Transverse colon (tissue), 4 donors: Measurements from ENCODE around the gene ACP7. TPM values are rescaled to one million over a fixed set of nuclear protein-coding genes. Genes with fewer than 3 reads are reported as not detected.

ENCODE experiments used
- DNase-seq: peaks from one replicate; pipeline ENCODE4 v3.0.0-alpha.2; 2019
- H3K27ac ChIP-seq, 4 donors: fragments of 200-600 bp; sonication (generic); 2 replicates each; pipeline ENCODE4 v1.5.1; 2016 to 2018; ENCODE audit warnings: inconsistent platforms in 4 of 4
- H3K27me3 ChIP-seq: fragments of 200-600 bp; sonication (generic); 2 replicates; pipeline ENCODE4 v1.5.1; 2017; ENCODE audit warnings: inconsistent platforms
- H3K36me3 ChIP-seq, 4 donors: fragments of 200-600 bp; sonication (generic); 2 replicates each; pipeline ENCODE4 v1.5.1; 2017 to 2019; ENCODE audit warnings: inconsistent platforms in 4 of 4
- H3K4me1 ChIP-seq, 4 donors: fragments of 200-600 bp; sonication (generic); 2 replicates each; pipeline ENCODE4 v1.5.1; 2017 to 2020; ENCODE audit warnings: inconsistent platforms in 4 of 4
- H3K4me3 ChIP-seq, 4 donors: fragments of 200-600 bp; sonication (generic); 1 replicate in 1 of 4; 2 replicates in 3 of 4; pipeline versions ENCODE4 v1.5.1 to v1.6.1; 2017 to 2019; ENCODE audit warnings: inconsistent platforms in 4 of 4
- H3K9me3 ChIP-seq, 2 donors: fragments of 200-600 bp; sonication (generic); 2 replicates each; pipeline ENCODE4 v1.5.1; 2017 to 2019; ENCODE audit warnings: inconsistent platforms in 2 of 2
- CTCF ChIP-seq, 5 experiments: fragments of 200-600 bp in 3 of 5; fragments of 450-650 bp in 2 of 5; sonication (generic) in 3 of 5; IDR thresholded peaks; 1 replicate in 2 of 5; 2 replicates in 3 of 5; pipeline ENCODE4 v1.5.1; 2016 to 2017; ENCODE audit warnings: antibody characterized with exemption in 5 of 5, inconsistent platforms in 3 of 5, mild to moderate bottlenecking in 2 of 5, moderate library complexity in 1 of 5
- EP300 ChIP-seq: sonication (generic); formaldehyde crosslinking; IDR thresholded peaks from one replicate; pipeline ENCODE4 v1.6.1; 2017; ENCODE audit warnings: antibody characterized with exemption, low read depth
- POLR2A ChIP-seq: fragments of 450-650 bp; IDR thresholded peaks from one replicate; pipeline ENCODE4 v1.6.1; 2016; ENCODE audit warnings: antibody characterized with exemption, mild to moderate bottlenecking, moderate library complexity
- POLR2AphosphoS5 ChIP-seq, 3 donors: sonication (generic); formaldehyde crosslinking; IDR thresholded peaks; one replicate each; pipeline ENCODE4 v1.6.1; 2016; ENCODE audit warnings: antibody characterized with exemption in 3 of 3
- WGBS, 2 donors: methylation state at CpG; one replicate each; pipeline ENCODE4 v1.1.5; 2018; ENCODE audit warnings: low coverage in 1 of 2; 5-methylcytosine and 5-hydroxymethylcytosine counted together
- in situ Hi-C, 4 donors: fragments of 200-750 bp; cut with MboI; loops; one replicate each; pipeline versions ENCODE4 v1.15.0 to v1.15.1; 2017; ENCODE audit warnings: low sequenced_read_pairs in 3 of 4, low pct_ligation_motif_present in 1 of 4, low pct_unique_long_range_greater_than_20kb in 1 of 4
- intact Hi-C: fragments of 100-400 bp; cut with DNase I; formaldehyde crosslinking; loops from one replicate; pipeline ENCODE4 v1.15.1; 2023; ENCODE audit warnings: low total_unique reads
- total RNA-seq, 4 donors: library from RNA; depleted of rRNA; stranded (reverse); fragments of >200 nt; gene quantifications; one replicate each; pipeline ENCODE4 v1.1.0, GENCODE V29; 2016

ACP7 gene
- total RNA-seq, 4 donors from 2014 or later = not detected

- in situ Hi-C loops = no loop called here
- no peak for TF ChIP-seq EP300
- no peak for TF ChIP-seq POLR2A
- TF ChIP-seq CTCF (IDR thresholded peaks at IDR 0.05) = no peak
- TF ChIP-seq POLR2AphosphoS5 (IDR thresholded peaks at IDR 0.05) = no peak
- H3K4me3 ChIP-seq = no peak overlapping the region
- intact Hi-C loops = no loop called here
- no peaks in the 10 kb centered on the region for H3K36me3 ChIP-seq
- H3K9me3 ChIP-seq = no peaks in the 10 kb centered on the region
- H3K27ac ChIP-seq = no peak overlapping the region
- 78% methylated on average over 5 of the region's 5 CpGs; no CpG with 5 or more reads in 1 of the 2 donors for WGBS, 2 donors
- no peak for DNase-seq
- peaks cover 2% of the 10 kb centered on the region for H3K27me3 ChIP-seq
- H3K4me1 ChIP-seq = no peaks in the 10 kb centered on the region
Observed at GRCh38 chr19:39070888-39071287, 13.3 kb upstream of the ACP7 start.

DNA sequence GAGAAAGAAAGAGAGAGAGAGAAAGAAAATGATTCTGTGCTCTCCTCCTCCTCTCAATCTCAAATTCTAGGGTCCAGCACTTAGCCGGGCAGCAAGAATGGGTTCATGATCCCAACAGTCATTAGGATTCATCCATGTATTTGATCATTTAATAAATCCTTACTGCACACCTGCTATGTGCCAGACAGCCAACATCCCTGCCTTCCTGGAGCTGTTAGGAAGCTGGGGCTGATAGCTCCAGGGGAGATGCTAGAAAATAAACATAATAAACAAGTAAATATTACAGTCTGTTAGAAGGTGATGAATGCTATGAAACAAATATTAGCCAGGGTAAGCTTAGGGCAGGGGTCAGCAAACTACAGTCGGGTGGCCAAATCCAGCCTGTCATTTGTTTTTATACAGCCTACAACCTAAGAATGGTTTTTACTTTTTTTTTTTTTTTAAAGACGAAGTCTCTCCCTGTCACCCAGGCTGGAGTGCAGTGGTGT, 9.9 kb upstream of the ACP7 start:
- no peak for DNase-seq
- TF ChIP-seq EP300 = no peak
- TF ChIP-seq POLR2A = no peak
- TF ChIP-seq POLR2AphosphoS5 (IDR thresholded peaks at IDR 0.05) = no peak
- no peak for TF ChIP-seq CTCF (IDR thresholded peaks at IDR 0.05)
- 44 to 63% methylated on average over 3 of the region's 3 CpGs for WGBS, 2 donors

DNA sequence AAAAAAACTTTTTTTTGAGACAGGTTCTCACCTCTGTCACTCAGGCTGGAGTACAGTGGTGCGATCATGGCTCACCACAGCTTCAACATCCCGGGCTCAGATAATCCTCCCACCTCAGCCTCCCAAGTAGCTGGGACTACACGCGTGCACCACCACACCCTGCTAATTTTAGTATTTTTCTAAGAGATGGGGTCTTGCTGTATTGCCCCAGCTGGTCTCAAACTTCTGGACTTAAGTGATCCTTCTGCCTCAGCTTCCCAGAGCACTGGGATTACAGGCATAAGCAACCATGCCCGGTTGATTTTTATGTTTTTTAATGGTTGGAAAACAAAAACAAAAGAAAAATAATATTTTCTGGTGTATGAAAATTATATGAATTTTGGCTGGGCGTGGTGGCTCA, 9.2 kb upstream of the ACP7 start:
- intact Hi-C loops (no loop called here), in situ Hi-C loops (no loop called here)
- peaks cover 12% of the 10 kb centered on the region for H3K27me3 ChIP-seq
- 88% methylated on average over 6 of the region's 6 CpGs; no CpG with 5 or more reads in 1 of the 2 donors for WGBS, 2 donors
- H3K27ac ChIP-seq = no peak overlapping the region
- DNase-seq = no peak
- no peaks in the 10 kb centered on the region for H3K36me3 ChIP-seq
- H3K4me1 ChIP-seq = no peaks in the 10 kb centered on the region
- no peak overlapping the region for H3K4me3 ChIP-seq
- H3K9me3 ChIP-seq = no peaks in the 10 kb centered on the region
- no peak for TF ChIP-seq CTCF (IDR thresholded peaks at IDR 0.05)
- TF ChIP-seq EP300 = no peak
- no peak for TF ChIP-seq POLR2A
- TF ChIP-seq POLR2AphosphoS5 (IDR thresholded peaks at IDR 0.05) = no peak

More for the DNA sequence above, 9.9 kb upstream of the ACP7 start:
- in situ Hi-C loops = no loop called here
- Histone ChIP-seq H3K36me3 (no peaks in the 10 kb centered on the region), H3K27ac (no peak overlapping the region), H3K27me3 (peaks cover 5% of the 10 kb centered on the region), H3K4me1 (no peaks in the 10 kb centered on the region), H3K4me3 (no peak overlapping the region), H3K9me3 (no peaks in the 10 kb centered on the region)
- intact Hi-C loops = no loop called here

DNA sequence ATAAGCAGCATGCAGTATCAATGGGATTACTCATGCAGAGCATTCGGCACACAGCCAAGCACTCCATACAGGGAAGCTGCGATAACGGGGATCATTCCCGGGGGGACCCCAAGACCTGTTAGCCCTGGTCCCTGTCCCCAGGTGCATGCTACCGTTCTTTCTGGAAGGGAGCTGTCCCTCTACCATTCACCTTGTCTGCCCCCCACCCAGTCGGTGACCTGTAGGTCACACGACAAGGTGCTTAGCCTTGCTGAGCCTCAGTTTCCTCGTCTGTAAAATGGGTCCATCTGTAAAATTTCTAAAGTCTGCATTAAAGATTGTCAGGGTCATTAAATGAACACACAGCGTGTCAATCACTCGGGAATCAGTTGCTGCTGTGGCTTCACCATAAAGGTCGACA, 6.8 kb upstream of the ACP7 start:
- intact Hi-C loops (no loop called here), in situ Hi-C loops (no loop called here)
- H3K9me3 ChIP-seq = no peaks in the 10 kb centered on the region
- 84% methylated on average over 11 of the region's 11 CpGs; no CpG with 5 or more reads in 1 of the 2 donors for WGBS, 2 donors
- no peak overlapping the region for H3K4me3 ChIP-seq
- H3K4me1 ChIP-seq = no peaks in the 10 kb centered on the region
- no peak for DNase-seq
- no peaks in the 10 kb centered on the region for H3K36me3 ChIP-seq
- peaks cover 33% of the 10 kb centered on the region for H3K27me3 ChIP-seq
- TF ChIP-seq CTCF (IDR thresholded peaks at IDR 0.05) = no peak
- no peak for TF ChIP-seq POLR2A
- no peak for TF ChIP-seq EP300
- no peak for TF ChIP-seq POLR2AphosphoS5 (IDR thresholded peaks at IDR 0.05)
- H3K27ac ChIP-seq = no peak overlapping the region
